ENCODE data around the gene SEC14L3. TPM values are rescaled to one million over a fixed set of nuclear protein-coding genes. Genes with fewer than 3 reads are reported as not detected.

Gene SEC14L3
- not detected for total RNA-seq

DNA sequence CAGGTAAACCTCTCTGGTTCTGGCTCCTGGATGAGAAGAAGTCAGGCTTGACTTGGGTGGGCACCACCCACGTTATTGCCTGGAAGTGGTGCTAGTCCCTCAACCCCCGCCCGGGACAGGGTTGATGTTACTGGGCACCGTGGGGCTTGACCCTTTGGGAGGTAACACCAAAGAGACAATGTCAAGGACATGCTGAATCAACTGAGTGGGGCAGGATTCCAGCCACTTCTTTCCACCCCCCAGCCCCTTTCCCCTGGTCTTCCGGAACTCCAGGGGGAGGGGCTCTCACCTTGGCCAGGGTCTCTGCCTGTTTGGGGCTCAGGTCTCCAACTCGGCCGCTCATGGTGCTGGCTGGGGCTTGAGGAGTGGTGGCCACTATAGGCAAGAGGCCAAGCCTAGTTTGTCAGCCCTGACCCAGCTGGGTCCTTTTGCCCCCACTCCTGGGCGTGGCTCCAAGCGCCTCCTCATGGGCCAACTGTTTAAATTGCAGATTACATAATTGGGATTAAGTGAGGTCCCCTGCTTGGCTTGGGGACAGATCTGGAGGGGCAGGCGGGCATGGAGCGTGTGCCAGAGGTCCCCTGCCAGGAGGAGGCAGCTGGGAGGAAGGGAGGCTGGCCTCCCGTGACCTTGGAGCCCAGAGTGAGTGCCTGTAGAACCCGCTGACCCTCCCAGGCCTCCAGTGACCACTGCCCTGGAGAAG is at the start of gene SEC14L3:
Gene SEC14L3 (minus strand): TSS at position 402 of the 703 bp plus-strand sequence. CDS start 59 bp downstream, at position 343.
- Histone ChIP-seq H3K36me3 (no peaks in the 10 kb centered on the region), H3K4me1 (no peaks in the 10 kb centered on the region), H3K9me3 (no peaks in the 10 kb centered on the region), H3K27me3 (peaks cover 0 to 4% of the 10 kb centered on the region in 2 donors), H3K4me3 (no peak within 1 kb of the TSS), H3K27ac (no peak within 1 kb of the TSS)
- DNase-seq (ENCODE audit: low spot score in 2 of 2) = no peak
- no peak for TF ChIP-seq EP300 (IDR thresholded peaks at IDR 0.05)
- no peak for TF ChIP-seq POLR2A (IDR thresholded peaks at IDR 0.05)
- TF ChIP-seq, protein P1, sequence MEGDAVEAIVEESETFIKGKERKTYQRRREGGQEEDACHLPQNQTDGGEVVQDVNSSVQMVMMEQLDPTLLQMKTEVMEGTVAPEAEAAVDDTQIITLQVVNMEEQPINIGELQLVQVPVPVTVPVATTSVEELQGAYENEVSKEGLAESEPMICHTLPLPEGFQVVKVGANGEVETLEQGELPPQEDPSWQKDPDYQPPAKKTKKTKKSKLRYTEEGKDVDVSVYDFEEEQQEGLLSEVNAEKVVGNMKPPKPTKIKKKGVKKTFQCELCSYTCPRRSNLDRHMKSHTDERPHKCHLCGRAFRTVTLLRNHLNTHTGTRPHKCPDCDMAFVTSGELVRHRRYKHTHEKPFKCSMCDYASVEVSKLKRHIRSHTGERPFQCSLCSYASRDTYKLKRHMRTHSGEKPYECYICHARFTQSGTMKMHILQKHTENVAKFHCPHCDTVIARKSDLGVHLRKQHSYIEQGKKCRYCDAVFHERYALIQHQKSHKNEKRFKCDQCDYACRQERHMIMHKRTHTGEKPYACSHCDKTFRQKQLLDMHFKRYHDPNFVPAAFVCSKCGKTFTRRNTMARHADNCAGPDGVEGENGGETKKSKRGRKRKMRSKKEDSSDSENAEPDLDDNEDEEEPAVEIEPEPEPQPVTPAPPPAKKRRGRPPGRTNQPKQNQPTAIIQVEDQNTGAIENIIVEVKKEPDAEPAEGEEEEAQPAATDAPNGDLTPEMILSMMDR (IDR thresholded peaks at IDR 0.05) = no peak
- 49 to 64% methylated on average over 13 of the region's 13 CpGs for WGBS, 2 donors

DNA sequence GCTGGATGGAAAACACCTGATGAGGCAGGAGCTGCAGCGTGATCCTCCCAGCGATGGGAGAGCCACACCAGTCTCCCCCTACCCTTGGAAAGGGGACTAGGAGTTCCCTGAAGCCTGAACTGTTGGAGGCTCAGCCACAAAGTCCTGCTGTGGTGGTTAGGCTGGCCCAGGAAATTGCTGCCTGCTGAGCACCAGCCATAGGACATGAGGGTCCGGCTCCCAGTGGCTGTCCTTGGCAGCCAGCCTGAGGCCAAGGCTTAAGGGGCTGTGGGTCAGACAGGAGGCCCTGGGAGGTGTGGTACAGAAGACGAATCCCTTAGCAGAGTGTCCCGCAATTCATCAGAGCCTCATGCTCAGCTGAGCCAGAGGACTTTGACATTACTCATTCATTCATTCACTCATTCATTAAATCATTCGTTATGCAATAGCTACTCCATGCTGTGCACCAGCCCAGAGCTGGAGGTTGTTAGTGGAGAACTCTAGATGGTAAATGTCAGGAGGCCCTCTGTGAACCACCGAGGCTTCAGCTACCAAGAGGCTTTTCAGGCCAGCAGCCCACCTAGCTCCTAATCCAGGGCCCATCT is 48.1 kb upstream of the SEC14L3 start:
- no peaks in the 10 kb centered on the region for H3K9me3 ChIP-seq
- H3K27me3 ChIP-seq = no peaks in the 10 kb centered on the region
- 62 to 82% methylated on average over 7 of the region's 7 CpGs for WGBS, 2 donors
- no peaks in the 10 kb centered on the region for H3K4me1 ChIP-seq
- H3K4me3 ChIP-seq = no peak overlapping the region
- H3K27ac ChIP-seq = no peak overlapping the region
- TF ChIP-seq, protein P1 (IDR thresholded peaks at IDR 0.05) = no peak
- no peaks in the 10 kb centered on the region for H3K36me3 ChIP-seq
- no peak for DNase-seq (ENCODE audit: low spot score in 2 of 2)

DNA sequence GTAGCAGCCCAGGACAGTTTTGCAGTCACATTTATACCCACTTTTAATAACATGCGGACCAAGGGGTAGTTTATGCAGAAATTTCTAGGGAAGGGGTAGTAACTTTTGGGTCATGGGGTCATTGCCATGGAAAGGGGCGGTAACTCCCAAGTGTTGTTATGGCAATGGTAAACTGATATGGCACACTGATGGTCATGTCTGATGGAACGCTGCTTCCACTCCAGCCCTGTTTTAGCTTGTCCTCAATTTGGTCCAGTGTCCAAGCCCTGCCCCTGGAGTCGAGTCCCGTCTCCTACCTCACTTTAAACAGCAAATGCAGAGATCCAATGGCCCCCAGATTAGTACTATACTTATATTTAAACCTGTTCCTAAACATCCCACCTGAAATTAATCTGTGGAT is 44.9 kb upstream of the SEC14L3 start:
- no peaks in the 10 kb centered on the region for H3K27me3 ChIP-seq
- no peak overlapping the region for H3K27ac ChIP-seq
- 87 to 88% methylated on average over 5 of the region's 5 CpGs for WGBS, 2 donors
- no peaks in the 10 kb centered on the region for H3K36me3 ChIP-seq
- TF ChIP-seq, protein P1 (IDR thresholded peaks at IDR 0.05) = no peak
- TF ChIP-seq EP300 (IDR thresholded peaks at IDR 0.05) = no peak
- no peak for TF ChIP-seq POLR2A (IDR thresholded peaks at IDR 0.05)
- no peaks in the 10 kb centered on the region for H3K9me3 ChIP-seq
- H3K4me1 ChIP-seq = no peaks in the 10 kb centered on the region
- no peak overlapping the region for H3K4me3 ChIP-seq
- DNase-seq (ENCODE audit: low spot score in 2 of 2) = no peak

DNA sequence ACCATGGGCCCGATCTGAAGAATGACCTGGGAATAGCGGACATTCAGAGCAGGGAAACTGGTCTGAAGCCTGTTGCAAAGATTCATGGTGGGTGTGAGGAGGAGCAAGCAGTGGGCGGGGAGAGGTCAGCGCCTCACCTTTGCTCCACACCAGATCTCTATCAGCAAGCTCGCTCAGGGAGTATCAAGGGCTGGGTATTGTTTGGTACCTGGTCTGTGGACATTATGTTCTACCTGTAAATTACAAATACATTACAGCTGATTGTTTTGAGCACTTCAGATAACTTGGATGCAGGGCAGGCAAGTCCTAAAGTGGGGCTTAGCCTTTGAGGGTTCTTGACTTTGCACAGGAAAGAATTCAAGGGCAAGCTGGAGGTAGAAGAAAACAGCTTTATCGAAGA is 44.5 kb upstream of the SEC14L3 start:
- Histone ChIP-seq H3K4me1 (no peaks in the 10 kb centered on the region), H3K27me3 (no peaks in the 10 kb centered on the region), H3K9me3 (no peaks in the 10 kb centered on the region), H3K27ac (no peak overlapping the region), H3K4me3 (no peak overlapping the region), H3K36me3 (no peaks in the 10 kb centered on the region)
- no peak for DNase-seq (ENCODE audit: low spot score in 2 of 2)
- no peak for TF ChIP-seq EP300 (IDR thresholded peaks at IDR 0.05)
- TF ChIP-seq POLR2A (IDR thresholded peaks at IDR 0.05) = no peak
- TF ChIP-seq, protein P1 (IDR thresholded peaks at IDR 0.05) = no peak
- WGBS, 2 donors = 86 to 95% methylated on average over 6 of the region's 6 CpGs

DNA sequence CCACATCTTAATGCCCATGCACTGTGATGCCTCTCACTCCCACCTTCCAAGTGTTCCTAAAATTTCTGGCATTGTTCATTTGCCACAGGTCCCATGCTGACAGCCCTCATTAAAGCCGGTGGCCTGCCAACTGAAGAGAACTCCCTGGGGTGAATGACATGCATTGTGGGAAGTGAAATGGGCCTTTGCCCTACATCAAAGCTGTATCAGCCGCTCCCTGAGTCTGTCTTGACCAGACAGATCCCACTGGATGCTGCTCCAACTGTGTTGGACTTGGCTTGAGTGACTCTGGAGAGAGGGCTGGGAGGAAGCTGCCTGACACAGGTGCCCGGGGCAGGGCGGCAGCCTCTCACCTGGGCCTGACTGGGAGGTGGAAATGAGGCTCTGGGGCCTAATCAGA is 42.4 kb upstream of the SEC14L3 start:
- DNase-seq (ENCODE audit: low spot score in 2 of 2) = no peak
- H3K36me3 ChIP-seq = no peaks in the 10 kb centered on the region
- no peaks in the 10 kb centered on the region for H3K4me1 ChIP-seq
- WGBS, 2 donors = 65 to 80% methylated on average over 4 of the region's 4 CpGs
- H3K4me3 ChIP-seq = no peak overlapping the region
- no peaks in the 10 kb centered on the region for H3K27me3 ChIP-seq
- no peaks in the 10 kb centered on the region for H3K9me3 ChIP-seq
- TF ChIP-seq, protein P1 (IDR thresholded peaks at IDR 0.05) = no peak
- TF ChIP-seq EP300 (IDR thresholded peaks at IDR 0.05) = no peak
- TF ChIP-seq POLR2A (IDR thresholded peaks at IDR 0.05) = no peak
- no peak overlapping the region for H3K27ac ChIP-seq
